Gastrocnemius medialis (tissue), 4 donors: ENCODE measurements around the gene BCCIP.

ENCODE experiments used
- POLR2A ChIP-seq, 2 donors: fragments of 450-650 bp; IDR thresholded peaks; one replicate each; pipeline ENCODE4 v1.6.1; 2017; ENCODE audit warnings: antibody characterized with exemption in 2 of 2, mild to moderate bottlenecking in 2 of 2, moderate library complexity in 2 of 2
- TF ChIP-seq, protein P1 (sequence below), 5 experiments: fragments of 450-650 bp in 3 of 5; fragments of 200-600 bp in 2 of 5; sonication (generic) in 2 of 5; IDR thresholded peaks in 4 of 5; conservative IDR thresholded peaks in 1 of 5; 1 replicate in 4 of 5; 2 replicates in 1 of 5; pipeline ENCODE4 v1.5.1; 2016 to 2019; ENCODE audit warnings: antibody characterized with exemption in 5 of 5, mild to moderate bottlenecking in 3 of 5, moderate library complexity in 3 of 5

DNA sequence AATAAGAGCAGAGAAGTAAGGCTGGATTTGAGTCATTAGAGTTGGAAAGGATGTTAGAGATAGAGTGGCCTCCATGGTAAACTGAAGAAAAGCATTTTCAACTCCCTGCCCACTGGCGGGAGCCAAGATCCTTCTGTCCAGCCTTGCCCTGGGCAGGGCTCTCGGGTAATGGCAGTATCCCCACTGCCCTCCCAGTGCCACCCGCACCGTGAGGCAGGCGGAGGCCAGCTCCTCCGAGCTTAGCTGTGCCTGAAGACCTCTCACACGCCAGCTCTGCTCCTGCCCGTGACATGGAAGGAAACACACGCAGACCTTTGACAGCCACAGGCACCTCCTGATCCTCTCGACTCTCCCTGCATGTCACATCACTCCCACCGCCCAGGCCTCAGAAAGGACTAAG lies 22.3 kb downstream of the BCCIP start:
- TF ChIP-seq, protein P1, sequence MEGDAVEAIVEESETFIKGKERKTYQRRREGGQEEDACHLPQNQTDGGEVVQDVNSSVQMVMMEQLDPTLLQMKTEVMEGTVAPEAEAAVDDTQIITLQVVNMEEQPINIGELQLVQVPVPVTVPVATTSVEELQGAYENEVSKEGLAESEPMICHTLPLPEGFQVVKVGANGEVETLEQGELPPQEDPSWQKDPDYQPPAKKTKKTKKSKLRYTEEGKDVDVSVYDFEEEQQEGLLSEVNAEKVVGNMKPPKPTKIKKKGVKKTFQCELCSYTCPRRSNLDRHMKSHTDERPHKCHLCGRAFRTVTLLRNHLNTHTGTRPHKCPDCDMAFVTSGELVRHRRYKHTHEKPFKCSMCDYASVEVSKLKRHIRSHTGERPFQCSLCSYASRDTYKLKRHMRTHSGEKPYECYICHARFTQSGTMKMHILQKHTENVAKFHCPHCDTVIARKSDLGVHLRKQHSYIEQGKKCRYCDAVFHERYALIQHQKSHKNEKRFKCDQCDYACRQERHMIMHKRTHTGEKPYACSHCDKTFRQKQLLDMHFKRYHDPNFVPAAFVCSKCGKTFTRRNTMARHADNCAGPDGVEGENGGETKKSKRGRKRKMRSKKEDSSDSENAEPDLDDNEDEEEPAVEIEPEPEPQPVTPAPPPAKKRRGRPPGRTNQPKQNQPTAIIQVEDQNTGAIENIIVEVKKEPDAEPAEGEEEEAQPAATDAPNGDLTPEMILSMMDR (IDR thresholded peaks at IDR 0.05 in 4 of 5, conservative IDR thresholded peaks at IDR 0.05 in 1 of 5), result no peak
- no peak for TF ChIP-seq POLR2A (IDR thresholded peaks at IDR 0.05)
